ENCODE data around the gene GAS7.

DNA sequence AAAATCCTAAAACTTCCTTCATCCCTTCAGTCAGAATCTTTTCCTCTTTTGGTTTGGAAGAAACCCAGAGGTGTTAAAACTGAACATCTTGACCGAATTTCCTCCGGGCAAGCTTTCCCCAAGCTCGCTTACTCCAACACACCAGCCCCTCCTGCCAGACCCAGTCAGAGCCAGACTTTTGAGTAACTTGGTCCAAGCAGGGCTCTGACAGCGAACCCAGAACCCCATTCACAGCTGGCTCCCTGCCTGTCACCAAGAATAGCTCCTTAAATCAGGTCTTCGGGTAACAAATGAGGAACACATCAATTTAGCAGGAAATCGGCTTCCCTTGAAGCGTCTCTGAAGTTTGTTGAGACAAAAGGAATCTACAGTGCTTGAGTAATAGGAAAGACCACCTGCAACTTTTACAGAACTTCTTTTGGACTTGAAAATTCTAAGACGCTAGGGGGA lies 27.3 kb downstream of the GAS7 start:
- no peak for TF ChIP-seq ARNTL (CRISPR knock-in tag; IDR thresholded peaks at IDR 0.05; ENCODE audit: borderline replicate concordance, low read depth)
- TF ChIP-seq ZFP30 (CRISPR knock-in tag; IDR thresholded peaks at IDR 0.05): no peak
- TF ChIP-seq, protein P1, sequence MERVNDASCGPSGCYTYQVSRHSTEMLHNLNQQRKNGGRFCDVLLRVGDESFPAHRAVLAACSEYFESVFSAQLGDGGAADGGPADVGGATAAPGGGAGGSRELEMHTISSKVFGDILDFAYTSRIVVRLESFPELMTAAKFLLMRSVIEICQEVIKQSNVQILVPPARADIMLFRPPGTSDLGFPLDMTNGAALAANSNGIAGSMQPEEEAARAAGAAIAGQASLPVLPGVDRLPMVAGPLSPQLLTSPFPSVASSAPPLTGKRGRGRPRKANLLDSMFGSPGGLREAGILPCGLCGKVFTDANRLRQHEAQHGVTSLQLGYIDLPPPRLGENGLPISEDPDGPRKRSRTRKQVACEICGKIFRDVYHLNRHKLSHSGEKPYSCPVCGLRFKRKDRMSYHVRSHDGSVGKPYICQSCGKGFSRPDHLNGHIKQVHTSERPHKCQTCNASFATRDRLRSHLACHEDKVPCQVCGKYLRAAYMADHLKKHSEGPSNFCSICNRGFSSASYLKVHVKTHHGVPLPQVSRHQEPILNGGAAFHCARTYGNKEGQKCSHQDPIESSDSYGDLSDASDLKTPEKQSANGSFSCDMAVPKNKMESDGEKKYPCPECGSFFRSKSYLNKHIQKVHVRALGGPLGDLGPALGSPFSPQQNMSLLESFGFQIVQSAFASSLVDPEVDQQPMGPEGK (CRISPR knock-in tag; IDR thresholded peaks at IDR 0.05; ENCODE audit: borderline replicate concordance): no peak
- no peak for TF ChIP-seq ZC3H10 (CRISPR knock-in tag; IDR thresholded peaks at IDR 0.05)
